T-helper 2 cell treated with Interferon-gamma antibody and Interleukin-4, amounts not matched to agents 100 ng/mL and 5 ng/mL, for 36 hours (primary cell): ENCODE results near the gene TMPRSS11A. TPM values are rescaled to one million over a fixed set of nuclear protein-coding genes. Genes with fewer than 3 reads are reported as not detected.

Source experiments
- intact Hi-C: fragments of 100-400 bp; cut with micrococcal nuclease; formaldehyde crosslinking; loops from one replicate; pipeline ENCODE4 v1.15.1; 2023
- total RNA-seq: library from RNA; stranded (reverse); gene quantifications from 2 replicates; pipeline ENCODE4 v1.2.3, GENCODE V29; 2022

Gene TMPRSS11A
- total RNA-seq, 1 donor from 2014 or later: not detected

- intact Hi-C loops: no loop called here
Measured at GRCh38 chr4:67915400-67915966, 47.8 kb downstream of the TMPRSS11A start.

GRCh38 chr4:67912080-67912479, 51.2 kb downstream of the TMPRSS11A start:
- intact Hi-C loops: no loop called here

GRCh38 chr4:67911638-67912037, 51.7 kb downstream of the TMPRSS11A start:
- intact Hi-C loops: no loop called here

GRCh38 chr4:67911141-67911540, 52.2 kb downstream of the TMPRSS11A start:
- intact Hi-C loops: no loop called here

GRCh38 chr4:67910585-67910905, 52.7 kb downstream of the TMPRSS11A start:
- intact Hi-C loops: loop anchor here (1.0 kb wide), 1 partner anchor 361 kb away; no protein-coding TSS in a partner anchor

- intact Hi-C loops: loop anchor here (1.0 to 10.0 kb wide), 2 partner anchors 165 to 361 kb away; no protein-coding TSS in a partner anchor
Measured at GRCh38 chr4:67909905-67910584, 53.2 kb downstream of the TMPRSS11A start.

- intact Hi-C loops: loop anchor here (10.0 kb wide), 1 partner anchor 163 kb away; no protein-coding TSS in a partner anchor
Measured at GRCh38 chr4:67907650-67908049, 55.6 kb downstream of the TMPRSS11A start.

GRCh38 chr4:67899096-67899495, 64.2 kb downstream of the TMPRSS11A start:
- intact Hi-C loops: no loop called here

GRCh38 chr4:67897686-67898085, 65.6 kb downstream of the TMPRSS11A start:
- intact Hi-C loops: no loop called here

- intact Hi-C loops: no loop called here
Measured at GRCh38 chr4:67896421-67897065, 66.8 kb downstream of the TMPRSS11A start.

GRCh38 chr4:67894659-67895058, 68.6 kb downstream of the TMPRSS11A start:
- intact Hi-C loops: no loop called here

GRCh38 chr4:67892905-67893304, 70.4 kb downstream of the TMPRSS11A start:
- intact Hi-C loops: no loop called here

GRCh38 chr4:67892253-67892652, 71.0 kb downstream of the TMPRSS11A start:
- intact Hi-C loops: no loop called here

GRCh38 chr4:67891645-67892044, 71.6 kb downstream of the TMPRSS11A start:
- intact Hi-C loops: no loop called here

- intact Hi-C loops: no loop called here
Measured at GRCh38 chr4:67886281-67886680, 77.0 kb downstream of the TMPRSS11A start.

- intact Hi-C loops: no loop called here
Measured at GRCh38 chr4:67885762-67886161, 77.5 kb downstream of the TMPRSS11A start.

GRCh38 chr4:67884701-67885100, 78.6 kb downstream of the TMPRSS11A start:
- intact Hi-C loops: no loop called here

GRCh38 chr4:67883902-67884301, 79.4 kb downstream of the TMPRSS11A start, which contains the start of gene TMPRSS11D:
TSS of gene TMPRSS11D (minus strand) at chr4:67884002. CDS start at chr4:67883933, 69 bp downstream.
- intact Hi-C loops: no loop called here

GRCh38 chr4:67883458-67883857, 79.8 kb downstream of the TMPRSS11A start:
- intact Hi-C loops: no loop called here

- intact Hi-C loops: no loop called here
Measured at GRCh38 chr4:67880866-67881610, 82.3 kb downstream of the TMPRSS11A start.

GRCh38 chr4:67879486-67879885, 83.8 kb downstream of the TMPRSS11A start:
- intact Hi-C loops: no loop called here

- intact Hi-C loops: no loop called here
Measured at GRCh38 chr4:67877086-67877485, 86.2 kb downstream of the TMPRSS11A start.
